PFSK-1 (cell line): ENCODE data around the gene PCBP3.

ENCODE experiments used
- FOXP2 ChIP-seq: optimal IDR thresholded peaks from 2 replicates; pipeline ENCODE3; 2011; ENCODE audit warnings: borderline replicate concordance, control low read depth, inconsistent platforms; ENCODE audit not compliant: insufficient read depth; ENCODE audit errors: extremely low read length, extremely low read depth
- POLR2AphosphoS5 ChIP-seq: IDR thresholded peaks from 2 replicates; pipeline ENCODE4 v1.6.1; 2012; ENCODE audit warnings: low read depth, mild to moderate bottlenecking, control low read depth, low read length, moderate library complexity
- SIN3A ChIP-seq: IDR thresholded peaks from 2 replicates; pipeline ENCODE4 v1.6.1; 2012; ENCODE audit warnings: mild to moderate bottlenecking, low read length, moderate library complexity, borderline replicate concordance; ENCODE audit not compliant: insufficient read depth
- TAF1 ChIP-seq: IDR thresholded peaks from 2 replicates; pipeline ENCODE4 v1.6.1; 2012; ENCODE audit warnings: low read length, control low read depth, borderline replicate concordance; ENCODE audit not compliant: insufficient read depth
- TF ChIP-seq, protein P1 (sequence below), 2 experiments: IDR thresholded peaks; 2 replicates each; pipeline versions ENCODE4 v1.6.1 to v1.8.0; 2011 to 2012; ENCODE audit warnings: low read depth in 2 of 2, low read length in 2 of 2, control low read depth in 1 of 2, inconsistent platforms in 1 of 2, mild to moderate bottlenecking in 1 of 2, moderate library complexity in 1 of 2; ENCODE audit not compliant: insufficient read depth in 1 of 2

The PCBP3 gene

DNA sequence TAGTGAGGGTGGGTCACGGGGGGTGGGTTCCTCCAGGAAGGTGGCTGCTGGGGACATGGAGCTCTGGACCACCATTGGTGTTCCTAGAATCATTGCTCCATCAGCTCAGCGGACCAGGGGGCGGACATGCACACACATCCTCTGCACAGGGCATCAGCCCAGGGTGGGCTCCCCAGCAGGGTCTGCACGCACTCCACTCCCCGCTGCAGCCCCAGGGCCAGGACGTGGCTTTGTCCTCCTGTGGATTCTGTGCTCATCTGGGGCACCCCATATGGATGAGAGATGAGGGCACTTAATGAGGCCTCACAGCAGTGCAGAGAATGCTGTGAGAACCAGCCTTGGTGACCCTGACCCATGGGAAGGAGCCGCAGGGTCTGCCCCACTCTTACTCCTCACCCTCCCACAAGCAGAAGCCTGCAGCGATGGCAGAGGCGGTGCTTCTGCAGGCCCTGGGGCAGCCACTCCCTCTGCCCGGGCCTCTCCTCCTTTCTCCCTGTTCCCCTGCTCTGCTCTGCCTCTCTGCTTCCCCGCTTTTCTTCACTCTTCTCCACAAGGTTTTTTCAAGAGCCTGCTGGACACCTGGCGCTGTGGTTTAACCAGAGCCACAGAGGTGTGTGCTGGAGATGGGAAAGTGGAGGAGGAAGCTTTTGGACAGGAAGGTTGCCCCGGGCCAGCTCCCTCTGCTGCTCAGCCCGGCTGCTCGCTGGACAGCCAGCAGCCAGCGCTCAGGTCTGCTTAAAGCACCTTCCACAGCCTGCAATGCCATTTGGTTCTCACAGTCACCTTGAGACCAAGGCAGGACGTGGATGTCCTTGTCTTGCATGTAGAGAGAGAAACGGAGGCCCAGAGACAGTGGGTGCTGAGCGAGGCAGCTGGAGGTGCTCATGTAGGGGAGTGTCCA lies 26.3 kb upstream of the PCBP3 start:
- no peak for TF ChIP-seq POLR2AphosphoS5
- no peak for TF ChIP-seq SIN3A
- no peak for TF ChIP-seq TAF1
- TF ChIP-seq, protein P1, sequence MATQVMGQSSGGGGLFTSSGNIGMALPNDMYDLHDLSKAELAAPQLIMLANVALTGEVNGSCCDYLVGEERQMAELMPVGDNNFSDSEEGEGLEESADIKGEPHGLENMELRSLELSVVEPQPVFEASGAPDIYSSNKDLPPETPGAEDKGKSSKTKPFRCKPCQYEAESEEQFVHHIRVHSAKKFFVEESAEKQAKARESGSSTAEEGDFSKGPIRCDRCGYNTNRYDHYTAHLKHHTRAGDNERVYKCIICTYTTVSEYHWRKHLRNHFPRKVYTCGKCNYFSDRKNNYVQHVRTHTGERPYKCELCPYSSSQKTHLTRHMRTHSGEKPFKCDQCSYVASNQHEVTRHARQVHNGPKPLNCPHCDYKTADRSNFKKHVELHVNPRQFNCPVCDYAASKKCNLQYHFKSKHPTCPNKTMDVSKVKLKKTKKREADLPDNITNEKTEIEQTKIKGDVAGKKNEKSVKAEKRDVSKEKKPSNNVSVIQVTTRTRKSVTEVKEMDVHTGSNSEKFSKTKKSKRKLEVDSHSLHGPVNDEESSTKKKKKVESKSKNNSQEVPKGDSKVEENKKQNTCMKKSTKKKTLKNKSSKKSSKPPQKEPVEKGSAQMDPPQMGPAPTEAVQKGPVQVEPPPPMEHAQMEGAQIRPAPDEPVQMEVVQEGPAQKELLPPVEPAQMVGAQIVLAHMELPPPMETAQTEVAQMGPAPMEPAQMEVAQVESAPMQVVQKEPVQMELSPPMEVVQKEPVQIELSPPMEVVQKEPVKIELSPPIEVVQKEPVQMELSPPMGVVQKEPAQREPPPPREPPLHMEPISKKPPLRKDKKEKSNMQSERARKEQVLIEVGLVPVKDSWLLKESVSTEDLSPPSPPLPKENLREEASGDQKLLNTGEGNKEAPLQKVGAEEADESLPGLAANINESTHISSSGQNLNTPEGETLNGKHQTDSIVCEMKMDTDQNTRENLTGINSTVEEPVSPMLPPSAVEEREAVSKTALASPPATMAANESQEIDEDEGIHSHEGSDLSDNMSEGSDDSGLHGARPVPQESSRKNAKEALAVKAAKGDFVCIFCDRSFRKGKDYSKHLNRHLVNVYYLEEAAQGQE (IDR thresholded peaks at IDR 0.05; ENCODE audit: insufficient read depth in 1 of 2, low read depth in 2 of 2, low read length in 2 of 2): no peak
- no peak for TF ChIP-seq FOXP2

DNA sequence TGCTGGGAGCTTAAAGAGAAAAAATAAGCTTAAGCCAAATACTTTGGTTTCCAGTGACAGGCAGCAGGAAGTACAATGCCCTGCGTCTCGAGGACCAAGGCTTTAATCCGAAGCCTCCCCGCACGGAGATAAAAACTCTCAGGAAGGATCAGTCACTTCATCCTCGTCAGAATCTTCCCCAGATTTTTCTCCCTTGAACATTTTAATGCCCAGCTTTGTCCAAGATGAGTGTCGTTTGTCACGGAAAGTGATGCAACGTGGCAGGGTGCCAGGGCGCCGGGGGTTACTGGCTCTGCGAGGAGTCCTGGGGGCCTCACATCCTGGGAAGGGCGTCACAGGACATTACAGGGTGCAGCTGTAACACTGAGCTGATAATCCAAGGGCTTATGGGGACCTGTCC lies 25.2 kb upstream of the PCBP3 start:
- TF ChIP-seq SIN3A: no peak
- TF ChIP-seq, protein P1 (IDR thresholded peaks at IDR 0.05; ENCODE audit: insufficient read depth in 1 of 2, low read depth in 2 of 2, low read length in 2 of 2): no peak

DNA sequence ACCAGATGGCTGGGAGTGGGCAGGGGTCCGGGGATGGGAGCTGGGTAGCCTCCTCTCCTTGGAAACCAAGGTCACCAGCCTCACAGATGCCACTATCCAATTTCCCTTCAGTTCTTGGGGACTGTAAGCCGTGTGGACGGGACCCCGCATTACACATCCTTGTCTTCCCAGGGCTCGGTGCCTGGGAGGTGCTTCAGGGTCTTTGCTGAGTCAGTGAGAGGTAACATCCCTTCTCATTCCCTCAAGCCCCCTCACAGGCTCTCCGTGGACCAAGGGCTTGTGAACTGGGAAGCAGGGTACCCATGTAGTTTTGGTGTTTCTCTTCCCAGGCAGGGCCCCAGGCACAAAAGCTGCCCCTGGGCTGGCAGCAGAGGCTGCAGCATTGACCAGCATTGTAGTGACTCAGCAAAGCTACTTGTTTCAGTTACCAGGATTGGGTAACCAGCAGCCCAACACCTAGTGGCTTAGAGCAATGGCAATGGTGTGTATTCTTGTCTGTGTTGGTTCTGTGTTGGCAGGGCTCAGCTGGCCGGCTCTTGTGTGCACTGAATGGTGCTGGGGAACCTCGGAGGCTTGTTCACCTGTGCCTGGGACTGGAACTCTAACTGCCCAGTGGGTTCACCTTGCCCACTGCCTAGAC lies 24.6 kb upstream of the PCBP3 start:
- TF ChIP-seq FOXP2: no peak
- TF ChIP-seq, protein P1 (IDR thresholded peaks at IDR 0.05; ENCODE audit: insufficient read depth in 1 of 2, low read depth in 2 of 2, low read length in 2 of 2): no peak
- TF ChIP-seq POLR2AphosphoS5: no peak
- no peak for TF ChIP-seq TAF1
- TF ChIP-seq SIN3A: no peak

- TF ChIP-seq TAF1 (no peak), FOXP2 (no peak), POLR2AphosphoS5 (no peak), SIN3A (no peak)
- TF ChIP-seq, protein P1 (IDR thresholded peaks at IDR 0.05; ENCODE audit: insufficient read depth in 1 of 2, low read depth in 2 of 2, low read length in 2 of 2): no peak
These were observed 23.2 kb upstream of the PCBP3 start for GRCh38 chr21:45620201-45620923.
